IPS-18c (cell line): Measurements from ENCODE around the gene ZBP1.

Source experiments
- H3K4me3 ChIP-seq: 2 replicates; pipeline ENCODE4 v1.7.0; 2013; ENCODE audit warnings: low read depth, mild to moderate bottlenecking, low read length, moderate library complexity; ENCODE audit not compliant: insufficient read depth
- H3K9me3 ChIP-seq: one replicate; pipeline ENCODE4 v1.6.1; 2013; ENCODE audit warnings: mild to moderate bottlenecking, low read length, moderate library complexity; ENCODE audit not compliant: control insufficient read depth, insufficient read depth

ZBP1 gene

GRCh38 chr20:57612916-57613315, 7.3 kb downstream of the ZBP1 start:
- no peaks in the 10 kb centered on the region for H3K9me3 ChIP-seq
- H3K4me3 ChIP-seq, result no peak overlapping the region

- Histone ChIP-seq H3K9me3 (no peaks in the 10 kb centered on the region), H3K4me3 (no peak overlapping the region)
These were observed 7.8 kb downstream of the ZBP1 start for GRCh38 chr20:57612436-57612835.

- Histone ChIP-seq H3K4me3 (no peak overlapping the region), H3K9me3 (no peaks in the 10 kb centered on the region)
These were observed 8.5 kb downstream of the ZBP1 start for GRCh38 chr20:57611586-57612311.

DNA sequence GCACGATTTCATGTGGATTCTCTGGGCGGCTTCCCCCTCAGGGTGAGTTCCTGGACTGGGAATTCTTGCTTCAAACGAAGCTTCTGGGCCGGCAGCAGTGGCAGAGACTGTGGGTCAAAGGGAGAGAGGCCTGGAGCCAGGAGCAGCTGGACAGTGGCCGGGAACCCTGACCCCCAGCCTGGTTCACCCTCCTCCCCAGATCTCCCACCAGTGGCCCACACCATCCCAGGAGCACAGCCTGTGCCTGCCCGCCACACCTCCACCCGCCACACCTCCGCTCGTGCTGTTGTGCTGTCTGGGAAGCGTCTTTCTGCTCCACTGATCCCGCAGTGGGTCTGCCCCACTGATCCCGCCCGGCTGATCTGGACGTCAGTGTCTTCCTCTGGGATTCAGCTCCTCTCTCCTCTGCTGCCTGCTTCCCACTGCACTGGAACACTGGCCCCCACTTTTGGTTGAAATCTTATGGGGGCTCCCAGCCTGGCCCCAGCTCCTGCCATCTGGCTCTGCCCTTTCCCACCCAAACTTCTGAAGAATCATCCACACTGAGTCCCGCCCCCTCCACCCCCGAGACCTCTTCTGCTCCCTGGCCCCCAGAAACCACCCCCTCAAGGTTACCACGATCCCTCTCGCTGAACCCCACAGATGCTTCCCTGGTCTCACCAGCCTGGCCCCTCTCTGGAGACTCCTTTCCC, 9.8 kb downstream of the ZBP1 start:
- Histone ChIP-seq H3K4me3 (no peak overlapping the region), H3K9me3 (no peaks in the 10 kb centered on the region)

DNA sequence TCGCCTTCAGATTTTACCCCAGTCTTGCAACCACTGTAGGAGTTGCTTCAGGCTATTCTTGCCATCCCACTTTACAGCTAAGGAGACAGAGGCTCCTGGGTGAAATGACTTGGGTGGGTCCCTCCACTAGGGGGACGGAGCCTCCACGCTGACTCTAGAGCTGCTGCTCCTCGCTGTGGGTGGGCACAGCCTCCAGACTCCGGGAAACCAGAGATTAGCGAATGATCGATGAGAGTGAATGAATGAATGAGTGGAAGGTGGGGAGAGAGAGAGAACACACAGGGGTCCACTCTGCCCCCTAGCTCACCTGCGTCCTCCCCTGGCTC, 10.4 kb downstream of the ZBP1 start:
- Histone ChIP-seq H3K4me3 (no peak overlapping the region), H3K9me3 (no peaks in the 10 kb centered on the region)

DNA sequence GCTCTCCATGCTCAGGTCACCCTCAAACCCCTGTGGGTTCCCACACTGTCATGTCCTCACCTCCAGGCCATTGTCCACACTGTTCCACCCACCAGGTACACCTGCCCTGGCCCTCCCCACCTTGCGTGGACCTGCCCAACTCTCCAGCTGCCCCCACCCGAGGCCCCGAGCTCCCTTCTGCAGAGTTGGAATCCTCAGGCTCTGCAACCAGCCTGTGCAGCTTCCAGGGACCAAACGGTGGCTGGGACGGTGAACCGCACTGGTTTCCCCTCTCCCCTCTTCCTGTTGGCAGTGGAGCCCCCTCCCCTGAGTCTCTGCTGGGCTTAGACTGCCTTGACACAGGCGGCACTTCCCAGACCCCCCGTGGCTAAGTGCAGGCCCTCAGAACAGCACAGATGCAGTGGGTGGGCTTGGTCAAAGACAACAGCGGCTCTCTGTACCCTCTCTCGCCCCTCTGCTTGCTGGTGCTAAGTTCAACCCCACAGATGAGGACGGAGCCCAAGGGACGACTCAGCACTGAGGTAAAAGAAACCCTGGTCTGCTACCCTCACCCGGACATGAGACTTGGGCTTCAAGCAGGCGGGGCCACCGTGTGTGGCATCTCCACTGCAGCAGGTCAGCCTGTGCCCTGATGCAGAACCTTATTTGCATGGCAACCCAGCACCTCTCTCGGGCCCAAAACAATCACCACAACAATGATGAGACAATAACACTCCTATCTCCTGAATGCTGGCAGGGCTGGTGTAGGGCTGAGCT, 11.0 kb downstream of the ZBP1 start:
- Histone ChIP-seq H3K9me3 (no peaks in the 10 kb centered on the region), H3K4me3 (no peak overlapping the region)

DNA sequence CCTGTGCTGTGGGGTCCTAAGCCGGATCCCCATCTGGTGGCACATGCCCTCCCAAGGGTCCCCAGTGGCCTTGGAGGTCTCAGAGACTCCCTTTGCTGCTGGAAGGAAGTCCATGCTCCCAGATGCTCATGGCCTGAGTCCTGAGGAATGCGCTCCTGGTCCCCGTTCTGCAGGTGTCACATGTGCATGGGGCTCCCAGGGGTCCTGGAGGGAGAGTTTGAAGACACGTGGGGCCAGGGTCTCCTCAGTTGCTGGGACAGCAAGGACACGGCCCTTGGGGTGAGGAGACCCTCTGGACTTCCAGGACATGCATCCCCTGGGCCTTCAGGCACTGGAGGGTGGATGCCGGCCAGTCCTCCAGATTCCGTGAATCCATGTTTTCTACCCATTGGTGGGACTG, 11.7 kb downstream of the ZBP1 start:
- Histone ChIP-seq H3K4me3 (no peak overlapping the region), H3K9me3 (no peaks in the 10 kb centered on the region)

GRCh38 chr20:57605878-57606277, 14.3 kb downstream of the ZBP1 start:
- no peak overlapping the region for H3K4me3 ChIP-seq
- H3K9me3 ChIP-seq, result no peaks in the 10 kb centered on the region

- H3K9me3 ChIP-seq, result no peaks in the 10 kb centered on the region
- H3K4me3 ChIP-seq, result no peak overlapping the region
These were observed 15.2 kb downstream of the ZBP1 start for GRCh38 chr20:57605045-57605444.

DNA sequence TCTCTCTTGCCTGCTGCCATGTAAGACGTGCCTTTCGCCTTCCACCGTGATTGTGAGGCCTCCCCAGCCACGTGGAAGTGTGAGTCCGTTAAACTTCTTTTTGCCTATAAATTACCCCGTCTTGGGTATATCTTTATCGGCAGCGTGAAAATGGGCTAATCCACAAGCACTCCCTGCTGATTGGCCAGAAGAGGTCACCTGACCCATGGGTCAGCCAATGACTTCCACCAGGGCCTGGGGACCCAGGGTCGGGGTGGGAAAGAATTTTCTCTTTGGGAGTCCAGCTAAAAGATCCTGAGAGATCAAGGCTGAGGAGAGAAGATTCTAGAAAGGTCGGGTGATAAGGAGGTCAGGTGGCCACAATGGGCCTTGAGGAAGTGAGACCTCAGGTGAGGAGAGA, 17.1 kb downstream of the ZBP1 start:
- no peaks in the 10 kb centered on the region for H3K9me3 ChIP-seq
- H3K4me3 ChIP-seq, result no peak overlapping the region

DNA sequence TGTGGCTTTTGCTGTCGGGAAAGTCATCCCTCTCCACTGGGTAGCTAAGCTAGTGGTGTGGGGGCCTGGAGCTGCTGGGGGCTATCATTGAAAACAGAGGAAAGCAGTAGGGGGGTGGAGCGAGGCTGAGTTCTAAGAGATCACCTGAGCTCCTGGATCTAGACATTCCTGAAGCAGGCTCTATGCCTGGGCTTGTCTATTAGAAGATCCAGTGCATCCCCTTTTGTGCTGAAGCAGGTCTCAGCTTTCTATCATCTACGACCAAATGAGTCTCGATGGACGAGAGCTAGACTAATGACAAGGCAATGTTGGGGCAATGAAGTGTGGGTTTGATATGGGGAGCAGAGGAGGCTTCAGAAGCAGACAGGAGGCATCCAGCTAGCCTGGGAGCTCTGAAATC, 18.5 kb downstream of the ZBP1 start:
- H3K9me3 ChIP-seq, result no peaks in the 10 kb centered on the region
- no peak overlapping the region for H3K4me3 ChIP-seq

DNA sequence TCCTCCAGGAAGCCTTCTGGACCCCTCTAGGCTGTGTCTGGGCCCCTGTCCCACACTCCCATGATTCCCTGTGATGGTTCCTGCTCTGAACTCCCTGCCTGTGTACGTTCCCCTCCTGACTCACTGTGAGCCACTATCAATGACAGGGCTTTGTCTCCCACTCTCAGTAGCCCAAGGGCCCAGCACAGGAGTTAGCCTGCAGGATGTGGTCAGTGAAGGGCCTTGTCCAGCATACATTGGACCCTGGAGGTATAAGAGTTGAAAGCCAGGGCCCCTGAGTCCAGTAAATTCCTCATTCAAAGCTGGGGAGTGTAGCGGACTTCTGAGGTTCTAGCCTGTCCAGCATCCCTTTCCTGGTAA, 19.0 kb downstream of the ZBP1 start:
- Histone ChIP-seq H3K9me3 (no peaks in the 10 kb centered on the region), H3K4me3 (no peak overlapping the region)

- H3K9me3 ChIP-seq, result no peaks in the 10 kb centered on the region
- H3K4me3 ChIP-seq, result no peak overlapping the region
These were observed 19.7 kb downstream of the ZBP1 start for GRCh38 chr20:57600320-57601210.

DNA sequence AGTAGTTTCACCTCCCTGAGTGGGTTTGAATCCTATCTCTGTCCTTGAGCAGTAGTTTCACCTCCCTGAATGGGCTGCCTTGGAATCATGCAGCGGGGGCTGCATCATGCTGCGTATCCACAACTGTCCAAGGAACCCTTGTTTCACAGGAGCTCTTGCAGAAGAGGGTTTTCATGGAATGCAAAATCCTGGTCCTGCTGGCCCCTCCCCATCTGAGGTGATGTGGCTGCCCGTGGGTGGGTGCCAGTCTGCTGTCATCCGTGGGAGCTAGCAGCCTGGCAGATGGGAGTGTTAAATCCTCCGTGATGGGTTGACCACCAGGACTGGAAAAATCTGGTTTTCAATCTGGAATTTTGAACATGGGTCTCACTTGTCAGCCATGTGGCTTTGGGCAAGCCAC, 21.7 kb downstream of the ZBP1 start:
- no peaks in the 10 kb centered on the region for H3K9me3 ChIP-seq
- H3K4me3 ChIP-seq, result no peak overlapping the region

GRCh38 chr20:57598060-57598459, 22.2 kb downstream of the ZBP1 start:
- Histone ChIP-seq H3K4me3 (no peak overlapping the region), H3K9me3 (no peaks in the 10 kb centered on the region)

DNA sequence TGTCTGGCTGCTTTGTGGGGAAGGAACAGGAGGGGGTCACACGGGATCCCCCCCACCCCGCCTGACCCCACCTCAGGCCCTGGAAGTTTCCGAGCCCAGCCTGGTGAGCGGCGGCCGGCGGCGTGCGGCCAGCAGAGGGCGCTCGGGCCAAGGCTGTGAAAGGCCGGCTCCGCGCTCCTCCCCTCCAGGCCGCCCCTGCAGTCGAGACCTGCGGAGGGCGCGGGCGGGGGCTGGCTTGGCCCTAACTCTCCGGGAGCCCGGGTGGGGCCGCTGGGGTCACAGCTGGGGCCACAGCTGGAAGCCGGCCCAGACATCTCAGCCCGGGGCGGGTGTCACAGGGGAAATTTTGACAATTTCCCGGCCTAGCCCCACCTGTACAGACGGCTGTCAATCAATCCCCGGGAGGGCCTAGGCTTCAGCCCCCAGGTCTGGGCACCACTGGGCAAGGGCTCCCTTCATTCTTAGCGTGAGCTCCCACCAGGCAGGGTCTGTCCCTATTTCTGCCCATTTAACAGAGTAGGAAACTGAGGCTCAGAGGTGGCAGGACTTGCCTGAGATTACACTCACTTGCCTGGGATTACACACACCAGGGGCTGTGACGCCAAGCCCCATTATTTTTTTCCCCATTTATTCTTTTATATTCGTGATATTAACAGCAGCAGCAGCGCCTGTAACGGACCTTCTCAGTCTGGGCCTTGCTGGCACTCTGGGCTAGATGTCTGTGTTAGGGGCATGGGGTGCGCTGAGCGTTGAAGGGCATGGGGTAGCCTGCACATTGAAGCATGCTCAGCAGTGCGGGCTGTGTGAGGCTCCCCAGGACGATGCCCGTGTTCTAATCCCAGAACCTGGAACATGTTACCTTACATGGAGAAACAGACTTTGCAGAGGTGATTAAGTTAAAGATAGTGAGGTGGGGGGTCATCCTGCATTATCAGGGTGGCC, 23.0 kb downstream of the ZBP1 start:
- Histone ChIP-seq H3K9me3 (no peaks in the 10 kb centered on the region), H3K4me3 (no peak overlapping the region)
